ENCODE results near the gene PAFAH2.
A peak's percentile ranks its signal among the peaks of the same experiment; 100 is the strongest.

PAFAH2 gene

GRCh38 chr1:25997828-25998761 lies at the start of gene PAFAH2:
PAFAH2 (minus strand) TSS chr1:25998063; CDS start chr1:25990816, 7,247 bp downstream.
- TF ChIP-seq CTCF (IDR thresholded peaks at IDR 0.05; ENCODE audit: low read depth, low read length), result peak; percentile 98
- peak; percentile 100 for DNase-seq (ENCODE audit: low read depth in 2 of 2)
- H3K4me3 ChIP-seq (replicated peaks in 1 of 2; ENCODE audit: low read depth in 2 of 2, low read length in 2 of 2), result peak within 1 kb of the TSS; percentile 57 to 70

GRCh38 chr1:26047278-26047874 lies 49.5 kb upstream of the PAFAH2 start:
- no peak for TF ChIP-seq CTCF (IDR thresholded peaks at IDR 0.05; ENCODE audit: low read depth, low read length)
- DNase-seq (ENCODE audit: low read depth in 2 of 2), result no peak

DNA sequence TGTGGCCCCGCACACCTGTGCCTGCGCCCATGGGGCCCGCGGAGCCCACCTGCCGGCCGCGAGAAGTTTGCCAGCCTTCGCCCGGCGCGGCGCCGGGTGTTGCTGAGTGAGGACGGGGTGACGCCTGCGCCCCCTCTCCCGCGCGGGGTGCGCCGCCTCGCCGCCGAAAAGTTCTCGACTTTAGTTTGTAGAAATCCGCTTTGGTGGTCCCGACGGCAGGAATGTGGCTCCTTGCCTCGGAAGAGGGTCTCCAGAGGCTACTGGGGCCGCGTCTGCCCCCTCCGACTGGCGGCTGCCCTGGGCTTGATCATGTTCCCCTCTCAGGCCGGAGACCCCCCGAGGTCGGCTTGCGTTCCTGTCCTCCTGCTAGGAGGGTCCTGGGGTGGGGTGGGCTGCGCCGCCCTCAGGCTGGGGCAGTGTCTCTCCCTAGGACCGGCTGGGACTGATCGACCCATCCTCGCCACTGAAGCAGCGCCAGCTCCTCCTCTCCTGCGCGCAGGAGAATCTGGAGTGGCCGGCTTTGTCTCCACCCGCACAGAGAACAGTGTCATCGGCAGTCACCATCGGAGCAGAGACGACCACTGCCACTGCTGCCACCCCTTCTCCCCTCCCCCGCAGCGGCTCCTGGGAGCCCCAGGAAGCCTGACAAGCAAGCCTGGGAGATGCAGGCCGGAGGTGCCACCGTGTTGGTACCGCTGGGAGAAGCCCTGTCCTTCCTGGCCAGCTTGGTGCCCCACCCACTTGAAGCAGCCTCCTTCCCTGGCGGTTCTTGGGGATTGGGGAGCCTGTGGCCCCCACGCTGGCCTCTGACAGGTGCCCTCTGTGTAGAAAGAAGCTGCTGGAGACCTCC lies 48.6 kb upstream of the PAFAH2 start:
- H3K4me3 ChIP-seq (replicated peaks in 1 of 2; ENCODE audit: low read depth in 2 of 2, low read length in 2 of 2), result no peak overlapping the region
- no peak for TF ChIP-seq CTCF (IDR thresholded peaks at IDR 0.05; ENCODE audit: low read depth, low read length)
- DNase-seq (ENCODE audit: low read depth in 2 of 2), result no peak

More at GRCh38 chr1:26047278-26047874, 49.5 kb upstream of the PAFAH2 start:
- H3K4me3 ChIP-seq (replicated peaks in 1 of 2; ENCODE audit: low read depth in 2 of 2, low read length in 2 of 2), result no peak overlapping the region

- TF ChIP-seq CTCF (IDR thresholded peaks at IDR 0.05; ENCODE audit: low read depth, low read length), result no peak
- DNase-seq (ENCODE audit: low read depth in 2 of 2), result no peak
- no peak within 1 kb of the TSS for H3K4me3 ChIP-seq (replicated peaks in 1 of 2; ENCODE audit: low read depth in 2 of 2, low read length in 2 of 2)
Measured at GRCh38 chr1:26045722-26046245, 47.9 kb upstream of the PAFAH2 start, which contains the start of gene SLC30A2. SLC30A2 (minus strand) TSS chr1:26046118; CDS start chr1:26045896, 222 bp downstream.

GRCh38 chr1:26044971-26045721 lies 47.3 kb upstream of the PAFAH2 start:
- no peak for DNase-seq (ENCODE audit: low read depth in 2 of 2)
- no peak for TF ChIP-seq CTCF (IDR thresholded peaks at IDR 0.05; ENCODE audit: low read depth, low read length)

More at GRCh38 chr1:26044971-26045721, 47.3 kb upstream of the PAFAH2 start:
- no peak overlapping the region for H3K4me3 ChIP-seq (replicated peaks in 1 of 2; ENCODE audit: low read depth in 2 of 2, low read length in 2 of 2)

Measured in cardiac fibroblast (primary cell).